HG02938 (cell line): Measurements from ENCODE around the gene IFT25.
A peak's percentile ranks its signal among the peaks of the same experiment; 100 is the strongest.
"Not testable (repeated sequence)": the region's sequence is repeated elsewhere in the genome, so short reads cannot be mapped to it uniquely, and the experiment has no call there.

Experiments used
- ATAC-seq: cut with Tn5 transposase; IDR thresholded peaks from one replicate; pipeline ENCODE4 v1.9.1; 2021; ENCODE audit warnings: mild to moderate bottlenecking, moderate library complexity; ENCODE audit not compliant: unreplicated experiment

The IFT25 gene

GRCh38 chr1:53890522-53890941 lies 55.0 kb downstream of the IFT25 start:
- no peak for ATAC-seq

- peak; percentile 89 for ATAC-seq
Observed at GRCh38 chr1:53889304-53890298, 55.9 kb downstream of the IFT25 start, which contains the start of gene YIPF1. Gene YIPF1 (minus strand): TSS chr1:53889797. CDS start chr1:53888937, 860 bp downstream.

GRCh38 chr1:53888681-53889080 lies 56.8 kb downstream of the IFT25 start:
- ATAC-seq = no peak

GRCh38 chr1:53883600-53883999 lies 61.9 kb downstream of the IFT25 start:
- not testable (repeated sequence) for ATAC-seq

GRCh38 chr1:53881853-53882252 lies 63.6 kb downstream of the IFT25 start:
- ATAC-seq = not testable (repeated sequence)

GRCh38 chr1:53878492-53879105 lies 66.9 kb downstream of the IFT25 start:
- ATAC-seq = no peak

- ATAC-seq = not testable (repeated sequence)
Observed at GRCh38 chr1:53875150-53875549, 70.3 kb downstream of the IFT25 start.

- no peak for ATAC-seq
Observed at GRCh38 chr1:53871773-53872484, 73.6 kb downstream of the IFT25 start.
